H1 (cell line): ENCODE data around the gene ASIC5. TPM values are rescaled to one million over a fixed set of nuclear protein-coding genes. Genes with fewer than 3 reads are reported as not detected.

Source experiments
- CTCF ChIA-PET: fragments of 300-600 bp; sonication (Branson Sonifier 250); formaldehyde crosslinking; loops from one replicate; lab custom pipeline; 2021; ENCODE audit not compliant: partially characterized antibody; lab: Charles Lee
- POLR2A ChIA-PET: fragments of 300-600 bp; sonication (Branson Sonifier 250); formaldehyde crosslinking; loops from one replicate; lab custom pipeline; 2021; ENCODE audit warnings: inconsistent platforms; ENCODE audit not compliant: partially characterized antibody; lab: Charles Lee
- DNase-seq, 2 experiments: peaks; one replicate each; pipeline versions ENCODE4 v3.0.0 to v3.0.0-alpha.2; 2010 to 2022; ENCODE audit warnings: low spot score in 2 of 2, low read depth in 1 of 2, mixed read lengths in 1 of 2
- FAIRE-seq: peaks from 2 replicates; lab custom pipeline; 2011; peaks lifted over from hg19 to GRCh38; lab: Jason Lieb, UNC
- H2AFZ ChIP-seq: 2 replicates; pipeline ENCODE4 v1.8.1; 2012; ENCODE audit warnings: low read length, inconsistent platforms
- H2AK5ac ChIP-seq: 2 replicates; pipeline ENCODE4 v1.6.1; 2013; ENCODE audit warnings: low read depth, low read length
- H2BK120ac ChIP-seq: replicated peaks from 2 replicates; pipeline ENCODE3; 2013; ENCODE audit warnings: low read depth, low read length, inconsistent platforms
- H2BK12ac ChIP-seq: 2 replicates; pipeline ENCODE4 v1.6.1; 2013; ENCODE audit warnings: low read depth, low read length
- H2BK15ac ChIP-seq: 2 replicates; pipeline ENCODE4 v1.6.1; 2013; ENCODE audit warnings: low read length
- H2BK20ac ChIP-seq: 2 replicates; pipeline ENCODE4 v1.6.1; 2013; ENCODE audit warnings: low read length
- H2BK5ac ChIP-seq: 2 replicates; pipeline ENCODE4 v1.6.1; 2013; ENCODE audit warnings: low read depth, low read length
- H3K14ac ChIP-seq: 2 replicates; pipeline ENCODE4 v1.6.1; 2013; ENCODE audit warnings: inconsistent platforms; ENCODE audit not compliant: insufficient read length
- H3K18ac ChIP-seq: 2 replicates; pipeline ENCODE4 v1.6.1; 2013; ENCODE audit warnings: low read length; ENCODE audit errors: extremely low read depth
- H3K23ac ChIP-seq: 2 replicates; pipeline ENCODE4 v1.6.1; 2013; ENCODE audit warnings: inconsistent platforms; ENCODE audit not compliant: insufficient read length
- H3K23me2 ChIP-seq: 2 replicates; pipeline ENCODE4 v1.6.1; 2013; ENCODE audit warnings: low read depth, low read length
- H3K27ac ChIP-seq: 2 replicates; pipeline ENCODE4 v1.6.1; 2011; ENCODE audit warnings: low read depth, low read length, inconsistent platforms
- H3K27me3 ChIP-seq, 4 experiments: replicated peaks in 1 of 4; 1 replicate in 1 of 4; 2 replicates in 3 of 4; pipeline versions ENCODE4 v1.6.1 to v1.8.1; 2011 to 2013; ENCODE audit warnings: low read length in 3 of 4, mild to moderate bottlenecking in 3 of 4, inconsistent platforms in 2 of 4, mixed read lengths in 2 of 4, moderate library complexity in 1 of 4; ENCODE audit not compliant: control insufficient read depth in 3 of 4, insufficient read depth in 3 of 4; ENCODE audit errors: extremely low read depth in 1 of 4
- H3K36me3 ChIP-seq, 4 experiments: 2 replicates each; pipeline versions ENCODE4 v1.6.1 to v1.8.1; 2011 to 2013; ENCODE audit warnings: mild to moderate bottlenecking in 4 of 4, low read length in 3 of 4, moderate library complexity in 2 of 4, control low read depth in 1 of 4, inconsistent platforms in 1 of 4; ENCODE audit not compliant: insufficient read depth in 4 of 4, control insufficient read depth in 2 of 4
- H3K4ac ChIP-seq: replicated peaks from 2 replicates; pipeline ENCODE3; 2013; ENCODE audit warnings: low read length, low read depth, mixed read lengths, inconsistent platforms; ENCODE audit not compliant: insufficient read length
- H3K4me1 ChIP-seq, 4 experiments: replicated peaks in 1 of 4; 1 replicate in 1 of 4; 2 replicates in 3 of 4; pipeline versions ENCODE4 v1.6.1 to v1.8.1; 2011 to 2013; ENCODE audit warnings: low read length in 3 of 4, inconsistent platforms in 2 of 4, mixed read lengths in 1 of 4; ENCODE audit not compliant: insufficient read depth in 4 of 4, control insufficient read depth in 3 of 4
- H3K4me2 ChIP-seq, 2 experiments: 2 replicates each; pipeline versions ENCODE4 v1.6.1 to v1.8.1; 2011 to 2013; ENCODE audit warnings: low read depth in 2 of 2, low read length in 2 of 2, control low read depth in 1 of 2, inconsistent platforms in 1 of 2, mild to moderate bottlenecking in 1 of 2; ENCODE audit not compliant: insufficient read depth in 1 of 2
- H3K4me3 ChIP-seq, 4 experiments: fragments of 200-600, 300-600 bp in 1 of 4; sonication (generic), shearing (Covaris generic), sonication (Bioruptor Twin) in 1 of 4; 2 replicates each; pipeline versions ENCODE4 v1.5.1 to v1.8.1; 2011 to 2016; ENCODE audit warnings: low read length in 4 of 4, low read depth in 3 of 4, control low read depth in 2 of 4, inconsistent platforms in 2 of 4, mild to moderate bottlenecking in 2 of 4, mixed read lengths in 1 of 4, moderate library complexity in 1 of 4; ENCODE audit not compliant: insufficient read depth in 2 of 4; ENCODE audit errors: extremely low read depth in 1 of 4
- H3K56ac ChIP-seq: replicated peaks from 2 replicates; pipeline ENCODE3; 2013; ENCODE audit warnings: low read depth, mild to moderate bottlenecking, mixed read lengths, low read length, inconsistent platforms; ENCODE audit not compliant: insufficient read length
- H3K79me1 ChIP-seq: 2 replicates; pipeline ENCODE4 v1.6.1; 2013; ENCODE audit warnings: low read depth, low read length, control low read depth
- H3K79me2 ChIP-seq, 2 experiments: 2 replicates each; pipeline versions ENCODE4 v1.6.1 to v1.8.1; 2012 to 2013; ENCODE audit warnings: low read length in 2 of 2, mild to moderate bottlenecking in 2 of 2, inconsistent platforms in 1 of 2; ENCODE audit not compliant: insufficient read depth in 2 of 2, control insufficient read depth in 1 of 2
- H3K9ac ChIP-seq, 4 experiments: replicated peaks in 1 of 4; 1 replicate in 1 of 4; 2 replicates in 3 of 4; pipeline versions ENCODE4 v1.6.1 to v1.8.1; 2011 to 2013; ENCODE audit warnings: low read depth in 3 of 4, low read length in 3 of 4, control low read depth in 2 of 4, mild to moderate bottlenecking in 2 of 4, moderate library complexity in 2 of 4, inconsistent platforms in 1 of 4; ENCODE audit errors: extremely low read depth in 1 of 4
- H3K9me3 ChIP-seq, 2 experiments: 2 replicates each; pipeline versions ENCODE4 v1.6.1 to v1.8.1; 2012 to 2013; ENCODE audit warnings: mild to moderate bottlenecking in 2 of 2, moderate library complexity in 2 of 2, control low read depth in 1 of 2, inconsistent platforms in 1 of 2, low read depth in 1 of 2, low read length in 1 of 2, mixed read lengths in 1 of 2; ENCODE audit not compliant: insufficient read depth in 2 of 2
- H4K20me1 ChIP-seq, 2 experiments: replicated peaks in 1 of 2; 2 replicates each; pipeline versions ENCODE3 to v1.8.1; 2011 to 2013; ENCODE audit warnings: inconsistent platforms in 2 of 2, low read length in 2 of 2, mild to moderate bottlenecking in 1 of 2; ENCODE audit not compliant: insufficient read depth in 2 of 2, control insufficient read depth in 1 of 2
- H4K5ac ChIP-seq: 2 replicates; pipeline ENCODE4 v1.6.1; 2013; ENCODE audit warnings: low read length, low read depth, mixed read lengths, inconsistent platforms; ENCODE audit not compliant: insufficient read length
- H4K8ac ChIP-seq: 2 replicates; pipeline ENCODE4 v1.8.0; 2013; ENCODE audit warnings: mild to moderate bottlenecking, moderate library complexity, low read length, inconsistent platforms; ENCODE audit not compliant: insufficient read depth; ENCODE audit errors: extremely low read depth
- H4K91ac ChIP-seq: replicated peaks from 2 replicates; pipeline ENCODE3; 2013; ENCODE audit warnings: low read length, mixed read lengths, inconsistent platforms; ENCODE audit not compliant: insufficient read length
- WGBS, 2 experiments: shearing (Covaris generic) in 1 of 2; methylation state at CpG; one replicate each; pipeline versions ENCODE4 v1.1.6 to v1.1.7; 2013 to 2015; ENCODE audit warnings: low lambda C conversion rate in 2 of 2, mixed read lengths in 2 of 2, inconsistent platforms in 1 of 2, low coverage in 1 of 2, missing lambda C conversion rate in 1 of 2; ENCODE audit not compliant: insufficient replicate concordance in 2 of 2, insufficient coverage in 1 of 2, insufficient read length in 1 of 2; ENCODE audit errors: extremely low coverage in 1 of 2, missing lambda C conversion rate in 1 of 2; 5-methylcytosine and 5-hydroxymethylcytosine counted together
- polyA plus RNA-seq, 7 experiments: library from polyadenylated mRNA; depleted of rRNA in 3 of 7; stranded (reverse) in 5 of 7; unstranded in 2 of 7; fragments of >200 nt in 5 of 7; fragments of 200-250 nt in 2 of 7; gene quantifications; 1 replicate in 5 of 7; 2 replicates in 1 of 7; 4 replicates in 1 of 7; pipeline versions ENCODE4 v1.2.1 to v1.2.3, GENCODE V29; 2011 to 2013; ENCODE audit warnings: missing spikeins in 2 of 7, mixed read lengths in 2 of 7
- total RNA-seq: library from RNA; stranded (reverse); fragmentation: NEBNext Ultra II Directional; extraction: Animal tissue kit (Norgen Biotek cat#: 25700); gene quantifications from 2 replicates; pipeline ENCODE4 v1.2.1, GENCODE V29; 2021

Gene ASIC5
- total and polyA plus RNA-seq, 2 of the 8 experiments (the other 6 are each of a cell fraction or from before 2014, with no cell fraction given): not detected

DNA sequence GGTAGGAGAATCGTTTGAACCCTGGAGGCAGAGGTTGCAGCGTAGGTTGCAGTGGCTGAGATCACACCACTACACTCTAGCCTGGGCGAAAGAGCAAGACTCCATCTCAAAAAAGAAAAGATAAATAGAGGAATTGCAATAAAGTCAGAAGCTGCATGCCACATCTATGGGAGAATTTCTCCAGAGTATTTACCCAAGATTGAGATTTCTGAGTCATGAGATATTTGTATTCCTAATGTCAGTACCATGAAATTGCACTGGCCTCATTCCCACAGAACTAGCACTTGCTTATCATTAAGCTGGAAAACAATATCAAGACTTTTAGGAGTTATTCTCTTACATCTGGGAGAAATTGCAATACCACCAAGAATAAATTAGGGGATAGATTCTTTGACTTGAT lies 37.4 kb downstream of the ASIC5 start:
- no peaks in the 10 kb centered on the region for H3K36me3 ChIP-seq
- H2AFZ ChIP-seq: no peak overlapping the region
- H3K23ac ChIP-seq: no peak overlapping the region
- H3K9ac ChIP-seq: no peak overlapping the region
- ChIA-PET POLR2A (no interaction called here), CTCF (interaction anchor here (0.5 to 0.6 kb wide), 2 partner anchors 265 to 1003 kb away, joined by 3 read pairs; no protein-coding TSS in a partner anchor)
- H4K8ac ChIP-seq: no peak overlapping the region
- H3K79me1 ChIP-seq: no peaks in the 10 kb centered on the region
- no peaks in the 10 kb centered on the region for H3K79me2 ChIP-seq
- H4K91ac ChIP-seq: no peak overlapping the region
- H4K20me1 ChIP-seq: no peaks in the 10 kb centered on the region
- 90% methylated on average over 3 of the region's 3 CpGs; no CpG with 5 or more reads in 1 of the 2 experiments for WGBS, 2 experiments
- H2BK12ac ChIP-seq: no peak overlapping the region
- no peak overlapping the region for H3K4me2 ChIP-seq
- H2AK5ac ChIP-seq: no peak overlapping the region
- H2BK20ac ChIP-seq: no peak overlapping the region
- no peak overlapping the region for H2BK5ac ChIP-seq
- no peaks in the 10 kb centered on the region for H3K23me2 ChIP-seq
- H3K27me3 ChIP-seq: no peaks in the 10 kb centered on the region
- FAIRE-seq: no peak
- DNase-seq: no peak
- no peaks in the 10 kb centered on the region for H3K4me1 ChIP-seq
- H3K4me3 ChIP-seq: no peak overlapping the region
- no peak overlapping the region for H3K56ac ChIP-seq
- H3K4ac ChIP-seq: no peak overlapping the region
- no peak overlapping the region for H2BK120ac ChIP-seq
- H2BK15ac ChIP-seq: no peak overlapping the region
- H3K27ac ChIP-seq: no peak overlapping the region
- H3K18ac ChIP-seq: no peak overlapping the region
- no peak overlapping the region for H3K14ac ChIP-seq
- no peak overlapping the region for H4K5ac ChIP-seq
- no peaks in the 10 kb centered on the region for H3K9me3 ChIP-seq
